NCI-H82 treated with DMSO at 0.1 percent for 48 hours (cell line): ENCODE results near the gene AGPAT1.
"Not testable (repeated sequence)": the region's sequence is repeated elsewhere in the genome, so short reads cannot be mapped to it uniquely, and the experiment has no call there.

Experiments used
- DNase-seq: peaks from one replicate; lab custom pipeline; 2025; ENCODE audit not compliant: unreplicated experiment; lab: John Stamatoyannopoulos, UW

The AGPAT1 gene

DNA sequence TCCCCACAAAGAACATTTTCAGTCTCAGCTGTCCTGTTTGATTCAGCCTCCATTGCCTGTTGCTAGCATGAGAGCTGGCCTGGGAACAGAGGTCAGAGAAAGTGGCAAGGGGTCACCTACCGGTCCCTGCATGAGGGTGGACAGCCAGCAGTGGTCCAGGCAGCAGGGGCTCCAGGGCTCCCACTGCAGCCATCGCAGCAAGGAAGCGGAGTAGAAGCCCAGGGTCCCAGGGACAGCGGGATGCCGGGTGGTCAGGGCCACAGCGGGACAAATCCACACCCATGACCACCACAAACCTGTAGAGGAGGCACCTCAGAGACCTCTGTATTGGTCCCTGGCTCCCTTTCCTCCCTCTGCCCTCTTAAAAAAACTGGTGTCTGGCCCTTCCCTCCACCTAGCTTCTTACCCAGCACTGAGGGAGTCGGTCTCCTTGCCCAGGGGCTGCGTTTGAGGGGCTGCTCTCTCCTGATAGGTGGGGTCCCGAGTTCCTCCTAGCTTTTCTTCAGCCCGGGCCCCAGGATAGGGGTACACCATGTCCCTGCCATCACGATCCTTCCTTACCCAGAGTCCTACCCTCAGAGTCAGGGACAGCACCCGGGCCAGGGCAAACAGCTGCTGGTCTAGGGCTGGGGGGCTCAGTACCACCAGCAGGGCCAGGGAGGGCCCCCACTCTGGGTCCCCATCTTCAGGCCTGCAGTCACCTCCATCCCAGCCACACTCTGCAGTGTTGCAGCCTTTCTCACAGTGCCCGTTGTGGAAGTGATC, 25.0 kb upstream of the AGPAT1 start:
- no peak for DNase-seq

DNA sequence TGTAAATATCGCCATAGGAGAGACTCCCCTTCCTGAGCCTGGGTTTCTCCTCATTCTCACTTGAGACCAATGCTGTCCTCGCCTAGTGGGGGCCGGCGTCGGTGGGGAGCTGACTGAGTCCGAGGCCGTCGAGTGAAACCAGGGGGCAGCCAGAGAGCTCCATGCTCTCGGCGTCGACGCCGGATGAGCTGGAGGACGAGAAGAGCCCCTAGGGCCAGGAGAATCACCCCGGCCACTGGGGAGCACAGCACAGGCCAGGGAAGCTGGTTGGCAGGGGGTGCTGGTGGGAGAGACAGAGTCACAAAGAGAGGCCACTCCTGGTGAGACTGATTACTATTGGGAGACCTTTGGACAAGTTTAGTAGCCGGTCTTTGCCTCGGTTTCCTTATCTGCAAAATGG, 23.0 kb upstream of the AGPAT1 start:
- DNase-seq: no peak

DNA sequence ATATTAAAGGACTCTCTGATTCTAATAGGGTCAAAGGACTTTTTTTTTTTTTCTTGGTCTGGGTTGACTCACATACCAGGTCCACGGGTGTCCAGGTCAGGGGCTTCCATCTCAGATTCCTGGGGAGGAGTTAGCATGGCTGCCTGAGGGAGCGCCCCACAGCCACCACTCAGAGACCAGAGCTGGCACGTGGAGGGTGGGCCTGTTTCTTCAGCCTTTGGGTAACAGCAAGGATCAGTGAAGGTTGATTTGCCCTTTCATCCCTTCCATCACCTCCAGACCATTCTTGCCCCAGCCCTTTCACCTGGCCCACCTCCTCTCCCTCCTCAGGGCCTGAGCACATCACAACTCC, 22.4 kb upstream of the AGPAT1 start:
- DNase-seq: no peak

DNA sequence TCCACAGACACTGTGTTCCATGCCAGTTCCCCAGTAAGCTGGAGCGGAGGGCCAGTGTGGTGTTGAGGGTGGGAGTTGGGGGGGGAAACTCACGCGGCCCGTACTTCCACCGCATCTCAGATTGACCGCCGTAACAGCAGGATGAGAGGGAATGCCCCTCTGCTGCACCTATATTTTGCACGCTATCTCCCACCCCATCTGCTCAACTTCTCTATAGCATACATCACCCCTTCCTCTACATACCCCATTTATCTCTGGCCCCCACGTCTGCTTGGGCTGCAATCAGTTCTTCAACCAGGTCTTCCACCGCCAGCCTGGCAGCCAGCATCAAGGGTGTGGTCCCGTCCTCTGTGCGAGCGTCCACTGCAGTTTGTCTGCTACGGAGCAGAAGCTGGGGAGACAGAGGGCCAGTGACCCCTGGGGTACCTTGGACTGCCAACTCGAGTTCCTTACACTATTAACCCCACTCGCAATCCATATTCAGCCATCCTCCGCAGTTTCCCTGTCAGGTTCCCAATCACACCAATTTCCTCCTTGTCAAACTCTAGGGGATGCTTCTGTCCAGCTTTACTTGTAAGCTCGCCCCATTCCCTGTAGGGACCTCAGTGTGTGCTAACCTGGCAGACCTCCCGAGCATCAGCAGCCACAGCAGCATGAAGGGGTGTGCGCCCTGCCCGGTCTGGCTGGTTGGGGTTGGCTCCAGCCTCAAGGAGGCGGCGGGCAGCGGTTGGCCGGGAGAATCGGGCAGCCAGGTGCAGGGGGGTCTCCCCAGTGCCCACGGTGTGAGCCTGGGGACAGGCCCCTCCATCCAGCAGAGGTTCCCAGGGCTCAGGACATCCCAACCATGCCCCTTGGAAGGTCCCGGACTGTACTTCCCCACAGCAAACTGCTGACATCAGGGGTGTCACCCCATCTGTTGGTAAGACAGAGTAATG, 21.1 kb upstream of the AGPAT1 start:
- DNase-seq: no peak

DNA sequence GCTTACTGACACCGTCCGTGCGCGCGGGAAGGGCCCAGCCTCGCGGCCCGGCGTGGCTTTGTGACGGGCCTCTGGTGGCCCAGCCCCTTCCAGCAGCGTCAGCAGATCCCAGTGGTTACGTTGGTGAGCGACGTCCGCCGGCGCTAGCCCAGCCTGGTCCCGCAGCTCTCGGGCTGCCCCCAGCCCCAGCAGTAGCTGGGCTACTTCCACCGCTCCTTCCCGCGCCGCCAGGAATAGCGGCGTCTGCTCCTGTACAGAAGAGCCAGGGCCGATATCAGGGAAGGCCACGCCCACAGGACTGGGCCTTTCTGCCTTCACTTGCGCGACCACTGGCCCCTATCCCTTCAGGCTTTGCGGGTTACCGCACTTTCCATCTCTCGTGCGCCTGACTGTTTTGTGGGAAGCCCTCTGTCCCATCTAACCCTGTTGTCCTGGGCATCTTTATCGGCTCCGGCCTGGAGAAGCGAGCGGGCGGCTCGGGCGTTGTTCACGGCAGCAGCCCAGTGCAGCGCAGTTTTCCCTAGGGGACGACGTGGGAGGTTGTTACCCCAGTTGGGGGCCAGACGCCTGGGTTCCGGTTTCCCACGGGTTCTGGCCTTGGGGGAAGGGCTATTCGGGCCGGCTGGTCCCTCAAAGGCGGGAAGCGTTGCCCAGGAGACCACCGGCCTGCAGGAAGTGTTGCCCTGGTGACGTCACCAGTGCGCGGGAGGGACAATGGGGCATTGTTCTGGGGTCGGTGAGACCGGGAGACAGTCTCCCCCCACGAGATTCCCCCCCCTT, 20.2 kb upstream of the AGPAT1 start:
- peak; percentile 32 for DNase-seq

DNA sequence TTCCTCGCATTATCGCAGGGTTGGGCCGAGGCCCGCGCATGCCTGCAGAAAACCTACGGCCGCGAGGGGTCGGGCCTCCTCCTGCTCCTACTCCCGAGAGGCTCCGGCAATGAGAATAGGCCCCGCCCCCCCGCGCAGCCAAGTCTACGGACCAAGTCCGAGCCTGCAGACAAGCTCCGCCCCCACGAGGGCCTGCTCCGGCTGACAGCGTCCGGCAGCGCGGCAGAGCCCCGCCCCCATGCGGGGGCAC, 19.7 kb upstream of the AGPAT1 start:
- peak; percentile 99 for DNase-seq

DNA sequence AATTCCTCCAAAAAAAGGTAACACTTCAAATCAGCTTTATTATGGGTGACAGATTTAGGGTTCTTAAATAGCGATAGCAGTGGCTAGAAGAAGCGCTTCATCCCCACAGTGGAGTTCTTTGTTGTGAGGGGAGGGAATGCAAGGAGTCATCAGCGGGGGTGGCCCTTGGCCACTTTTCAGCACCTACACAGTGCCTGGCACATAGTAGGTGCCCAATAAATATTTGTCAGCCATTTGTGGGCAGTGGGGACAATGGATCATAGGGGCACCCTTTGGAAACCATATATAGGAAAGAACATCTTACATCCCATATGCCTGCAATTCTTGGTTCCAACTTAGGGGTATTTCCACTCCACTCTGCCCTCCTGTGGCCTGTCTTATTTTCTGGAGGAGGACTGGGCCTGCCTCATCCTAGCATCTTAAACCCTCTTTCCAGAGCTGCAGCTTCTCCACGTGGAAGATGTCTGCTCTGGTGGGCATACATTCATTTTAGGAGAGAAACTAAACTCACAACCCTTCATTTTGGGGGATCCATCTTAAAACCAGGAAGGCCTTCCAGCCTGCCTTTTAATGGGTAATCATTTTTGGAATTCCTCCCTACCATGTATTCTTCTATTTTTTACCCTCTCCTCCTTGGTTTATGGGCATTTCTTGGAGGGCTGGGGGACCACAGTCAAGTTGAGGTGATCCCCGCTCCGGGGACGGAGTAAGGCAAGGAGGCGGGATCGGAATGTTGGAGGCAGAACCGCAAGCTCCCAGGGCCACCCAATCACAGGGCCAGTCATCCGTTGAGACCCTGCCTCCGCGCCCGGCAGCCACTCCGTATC, 19.2 kb upstream of the AGPAT1 start:
- DNase-seq: peak; percentile 44

DNA sequence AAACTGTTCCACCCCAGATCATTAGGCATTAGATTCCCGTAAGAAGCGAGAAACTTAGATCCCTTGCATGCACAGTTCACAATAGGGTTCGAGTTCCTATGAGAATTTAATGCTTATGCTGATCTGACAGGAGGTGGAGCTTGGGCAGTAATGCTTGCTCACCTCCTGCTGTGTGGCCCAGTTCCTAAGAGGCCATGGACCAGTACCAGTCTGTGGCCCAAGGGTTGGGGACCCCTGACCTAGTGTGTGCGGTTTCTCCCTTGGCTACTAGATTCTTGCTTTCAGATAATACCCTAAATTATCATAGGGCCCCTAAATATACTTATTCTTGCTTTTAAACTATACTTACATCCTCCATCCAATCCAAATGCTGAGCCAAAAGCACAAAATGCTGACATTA, 18.5 kb upstream of the AGPAT1 start:
- no peak for DNase-seq

DNA sequence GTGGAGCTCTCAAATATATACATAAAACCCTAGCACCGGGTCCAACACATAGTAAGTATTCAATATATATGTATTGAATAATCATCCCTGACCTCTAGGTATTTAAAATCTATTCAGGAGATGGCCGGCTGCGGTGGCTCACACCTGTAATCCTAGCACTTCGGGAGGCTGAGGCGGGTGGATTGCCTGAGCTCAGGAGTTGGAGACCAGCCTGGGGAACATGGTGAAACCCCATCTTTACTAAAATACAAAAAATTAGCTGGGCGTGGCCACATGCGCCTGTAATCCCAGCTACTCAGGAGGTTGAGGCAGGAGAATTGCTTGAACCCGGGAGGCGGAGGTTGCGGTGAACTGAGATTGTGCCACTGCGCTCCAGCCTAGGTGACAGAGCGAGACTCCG, 17.2 kb upstream of the AGPAT1 start:
- DNase-seq: not testable (repeated sequence)

DNA sequence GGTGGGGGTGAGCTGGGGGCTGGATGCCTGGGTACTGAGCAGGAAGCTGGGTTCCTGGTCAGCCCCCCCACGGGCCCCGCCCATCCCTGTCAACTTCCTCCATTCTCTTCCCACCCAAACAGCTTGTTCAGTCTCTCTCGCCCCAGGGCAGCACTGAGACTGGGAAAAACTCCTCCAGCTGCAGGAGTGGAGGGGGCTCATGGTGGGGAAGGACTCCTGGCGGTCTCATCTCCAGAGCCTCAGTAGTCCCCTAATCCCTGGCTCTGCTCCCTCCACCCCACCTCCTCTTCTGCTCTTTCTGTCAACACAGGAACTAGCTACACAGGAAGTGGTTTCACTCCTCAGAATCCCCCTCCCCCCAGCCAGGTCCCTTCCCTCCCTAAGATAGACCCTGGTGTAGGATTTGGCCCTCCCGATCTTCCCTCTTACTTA, 16.7 kb upstream of the AGPAT1 start, which contains the start of gene GPSM3:
TSS of gene GPSM3 (minus strand) at position 36 of the 432 bp plus-strand sequence. CDS start 130 bp downstream, outside the sequence.
- no peak for DNase-seq

DNA sequence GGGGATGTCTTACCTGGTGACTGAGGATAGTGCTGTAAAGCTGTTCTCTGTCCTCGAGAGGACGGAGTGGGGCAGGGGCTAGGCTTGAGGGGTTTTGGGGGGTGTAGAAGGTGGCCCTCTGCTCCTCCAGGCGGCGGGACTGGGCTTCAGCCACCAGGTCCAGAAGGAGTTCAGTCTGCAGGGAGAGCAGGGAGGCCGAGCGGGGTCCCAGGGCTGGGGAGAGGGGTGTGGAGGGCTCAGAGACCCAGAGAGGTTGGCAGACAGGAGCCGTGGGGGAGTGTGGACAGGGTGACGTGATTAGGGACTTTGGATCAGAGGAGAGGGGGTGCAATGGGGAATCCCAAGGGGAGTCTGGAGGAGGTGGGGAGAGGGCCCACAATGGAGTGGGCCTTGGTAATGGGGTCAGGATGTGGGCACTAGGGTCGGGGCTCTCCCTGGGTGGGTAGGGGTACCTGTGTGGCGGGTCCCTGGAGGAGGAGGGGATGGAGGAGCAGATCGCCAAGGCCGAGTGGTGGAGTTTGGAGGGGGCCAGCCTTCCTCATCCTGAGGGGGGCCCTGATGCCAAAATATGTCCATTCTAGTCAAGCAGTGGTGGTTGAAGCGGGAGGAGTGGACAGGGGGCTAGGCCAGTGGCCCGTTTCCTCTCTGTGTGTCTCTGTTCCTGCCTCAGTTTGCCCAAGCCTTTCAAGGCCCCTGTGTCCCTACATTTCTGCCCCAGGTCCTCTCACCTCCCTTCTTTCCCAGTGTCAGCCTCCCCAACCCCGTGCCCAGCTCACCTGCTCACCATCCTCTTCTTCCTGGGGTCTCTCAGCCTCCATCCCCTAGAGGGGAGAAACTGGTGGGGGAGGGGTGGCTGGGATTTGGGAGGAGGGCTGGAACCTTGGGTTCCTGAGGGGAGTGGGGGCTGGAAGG, 16.1 kb upstream of the AGPAT1 start:
- no peak for DNase-seq

DNA sequence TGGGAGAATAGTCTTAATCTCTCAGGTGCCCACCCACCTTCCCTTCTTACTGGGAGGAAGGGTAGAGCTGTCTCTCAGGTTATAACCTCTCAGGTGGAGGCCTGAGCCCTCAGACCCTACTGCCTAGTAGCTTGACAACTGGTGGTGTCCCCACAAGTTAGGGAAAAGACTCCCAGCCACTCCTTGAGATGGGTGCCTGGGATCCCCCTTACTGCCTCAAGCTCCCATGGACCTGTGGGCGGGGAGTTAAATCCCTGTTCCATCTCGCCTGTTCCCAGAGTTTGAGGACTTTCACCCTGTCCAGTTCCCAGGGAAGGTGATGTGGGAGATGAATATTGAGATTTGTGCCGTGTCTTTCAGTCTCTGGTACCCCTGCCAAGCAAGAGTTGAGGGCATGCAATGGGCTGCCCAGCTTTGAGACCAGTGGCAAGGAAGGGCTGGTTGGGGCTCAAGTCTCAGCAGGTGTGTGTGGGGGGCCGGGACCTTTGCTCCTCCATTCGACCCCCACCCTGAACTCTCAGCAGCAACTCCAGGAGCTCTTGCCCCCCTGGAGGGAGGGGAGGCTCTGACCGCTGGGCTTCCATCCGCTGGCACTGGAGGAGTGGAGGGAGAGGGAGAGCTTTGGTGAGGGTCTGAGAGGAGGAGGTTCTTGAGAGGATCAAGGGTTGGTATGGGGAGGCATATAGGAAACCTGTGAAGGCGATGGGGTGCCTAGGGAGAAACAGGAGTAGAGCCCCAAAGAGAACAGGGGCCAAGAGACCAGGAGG, 15.2 kb upstream of the AGPAT1 start:
- no peak for DNase-seq

DNA sequence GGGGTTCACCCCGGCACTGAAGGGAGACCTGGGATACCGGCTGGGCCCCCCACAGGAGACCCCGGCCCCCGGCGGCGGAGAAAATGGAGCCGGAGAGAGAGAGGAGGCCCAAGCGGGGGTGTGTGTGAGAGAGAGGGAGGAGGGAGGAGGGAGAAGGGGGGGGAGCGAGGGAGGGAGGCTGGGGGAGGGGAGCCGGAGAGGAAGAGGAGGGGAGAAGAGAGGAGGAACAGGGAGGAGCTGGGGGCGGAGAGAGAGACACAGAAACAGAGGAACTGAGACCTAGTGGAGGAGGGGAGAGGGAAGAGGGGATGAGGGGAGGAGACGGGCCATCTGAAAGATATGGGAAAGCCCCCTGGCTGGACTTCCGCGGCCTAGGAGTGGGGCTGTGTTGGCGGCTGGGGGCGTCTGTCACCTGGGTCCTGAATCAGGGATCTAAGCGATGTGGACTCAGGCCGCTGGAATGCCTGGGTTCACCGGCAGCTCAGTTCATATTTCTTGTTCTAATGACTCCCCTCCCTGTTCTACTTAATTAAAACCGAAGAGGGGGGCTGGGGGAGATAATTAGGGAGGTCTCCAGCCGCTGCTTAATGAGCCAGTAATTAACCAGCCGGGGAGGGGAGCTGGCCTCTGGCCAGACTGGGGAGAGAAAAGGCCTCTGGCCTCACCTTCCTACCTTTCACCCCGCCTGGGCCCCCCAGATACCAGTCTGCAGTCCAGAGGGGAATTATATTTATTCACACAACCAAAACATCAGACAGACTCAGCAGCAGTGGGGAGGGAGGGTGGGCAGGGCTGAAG, 14.4 kb upstream of the AGPAT1 start, which contains the start of gene PBX2:
TSS of gene PBX2 (minus strand) at position 149 of the 798 bp plus-strand sequence. CDS start 287 bp downstream, outside the sequence.
- peak; percentile 96 for DNase-seq

DNA sequence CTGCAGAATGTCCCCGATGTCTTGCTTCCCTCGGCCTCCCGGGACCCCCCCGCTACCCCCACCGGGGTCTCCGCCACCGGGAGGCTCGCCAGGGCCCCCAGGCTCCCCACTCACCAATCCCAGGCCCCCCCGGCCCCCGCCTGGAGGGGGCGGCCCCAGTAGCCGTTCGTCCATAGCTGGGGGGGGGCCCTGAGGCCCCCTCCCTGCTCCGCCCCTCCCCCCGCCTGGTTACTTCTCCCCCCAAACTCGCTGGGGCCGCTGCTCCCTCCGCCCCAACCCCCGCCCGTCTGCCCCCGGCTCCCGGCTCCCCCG, 13.8 kb upstream of the AGPAT1 start:
- DNase-seq: no peak

DNA sequence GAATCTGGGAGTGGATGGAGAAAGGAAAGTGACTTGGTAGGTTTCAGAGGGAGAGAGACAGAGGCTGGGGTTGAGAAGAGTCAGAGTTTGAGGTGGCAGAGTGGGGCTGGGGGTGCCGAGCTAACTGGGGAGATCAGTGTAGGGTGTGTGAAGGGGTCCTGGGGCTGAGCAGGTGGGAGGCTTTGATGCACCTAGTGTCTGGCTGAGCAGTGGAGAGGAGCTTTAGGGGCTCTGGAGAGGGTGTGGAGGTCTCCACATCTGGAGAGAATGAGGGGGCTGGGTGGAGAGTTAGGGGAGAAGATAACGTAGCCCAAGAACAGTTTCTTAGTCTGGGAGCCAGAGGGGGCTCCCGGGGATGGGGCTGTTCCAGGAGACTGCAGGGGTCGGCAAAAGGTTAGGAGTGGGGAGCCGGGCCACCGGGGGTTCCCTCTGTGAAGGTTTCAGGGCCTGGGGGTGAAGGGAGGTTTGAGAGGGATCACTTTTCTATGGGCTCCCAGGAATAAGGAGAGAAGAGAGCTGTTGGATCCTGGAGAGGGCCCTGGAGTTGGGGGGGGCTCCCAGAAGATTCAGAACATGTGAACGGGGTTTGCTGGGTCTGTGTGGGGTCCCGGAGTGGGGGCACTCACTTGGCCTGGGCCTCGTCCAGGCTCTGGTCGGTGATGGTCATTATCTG, 13.3 kb upstream of the AGPAT1 start:
- no peak for DNase-seq

DNA sequence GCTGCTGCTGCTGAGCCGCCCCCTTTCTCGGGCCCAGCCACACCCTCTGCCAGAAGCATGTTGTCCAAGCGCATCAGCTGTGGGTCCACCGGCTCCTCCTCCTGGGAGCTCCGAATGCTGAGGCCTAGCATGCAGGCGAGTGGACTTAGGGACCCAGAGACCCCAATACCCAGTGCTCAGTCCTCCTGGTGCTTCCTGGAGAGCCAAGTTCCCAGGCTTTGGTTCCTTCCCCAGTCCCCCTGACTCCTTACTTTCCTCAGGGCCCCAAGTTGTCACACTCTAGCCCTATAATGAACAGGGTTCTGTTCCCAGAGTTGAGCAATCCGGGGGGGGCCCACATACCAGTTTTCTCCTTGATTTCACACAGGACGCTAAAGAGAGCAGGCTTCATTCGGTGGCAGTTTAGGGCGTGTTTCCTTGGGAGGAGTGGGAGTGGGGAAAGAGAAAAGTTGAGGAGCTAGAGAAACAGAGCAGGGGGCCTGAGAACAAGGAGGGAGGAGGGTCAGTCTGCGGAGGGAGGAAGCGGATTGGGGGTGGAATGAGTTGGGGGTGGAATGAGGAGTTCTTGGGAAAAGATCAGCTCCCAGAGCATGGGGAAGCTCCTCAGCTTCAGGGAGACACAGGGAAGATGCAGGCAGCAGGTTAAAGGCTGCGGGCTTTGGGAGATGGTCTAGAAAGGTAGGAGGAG, 12.6 kb upstream of the AGPAT1 start:
- no peak for DNase-seq
